ENCODE data around the gene SPACA9.

The SPACA9 gene

GRCh38 chr9:132863096-132863495 is 15.6 kb upstream of the SPACA9 start:
- no peak for DNase-seq

DNA sequence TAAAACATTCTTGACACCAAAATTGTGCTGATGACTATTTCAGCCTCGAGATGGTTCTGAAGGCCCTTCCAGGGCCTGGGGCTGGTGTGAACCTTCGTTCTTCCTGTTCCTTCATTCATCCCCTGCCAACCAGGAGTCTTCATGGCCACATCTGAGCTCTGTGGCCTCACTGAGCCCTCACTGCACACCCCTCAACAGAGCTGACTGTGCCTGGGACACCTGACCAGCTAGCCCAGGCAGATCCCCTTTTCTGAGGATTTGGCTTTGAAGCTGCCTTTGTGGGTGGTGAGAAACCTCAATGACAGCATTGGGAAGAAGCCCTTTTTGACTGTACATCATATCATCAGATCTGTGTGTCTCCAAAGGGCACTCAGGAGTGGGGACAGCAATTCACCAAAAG is 14.4 kb upstream of the SPACA9 start:
- no peak for DNase-seq

DNA sequence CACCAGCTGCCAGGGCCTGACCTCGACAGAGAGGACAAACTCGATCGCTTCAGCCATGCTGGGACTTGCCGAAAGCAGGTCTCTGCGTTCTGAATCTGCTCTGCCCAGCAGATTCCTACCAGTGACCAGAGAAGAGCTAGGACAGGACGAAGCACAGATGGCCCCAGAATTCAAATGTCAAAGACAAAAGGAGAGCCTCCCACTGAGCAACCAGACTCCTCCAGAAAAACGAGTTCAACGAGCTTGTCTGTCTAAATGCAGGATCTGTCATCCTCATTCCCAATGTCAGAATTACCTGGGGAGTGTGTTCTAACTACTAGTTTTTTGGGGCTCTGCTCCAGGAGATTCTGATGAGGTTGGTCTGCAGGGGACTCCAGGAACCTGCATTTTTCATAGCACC is 14.0 kb upstream of the SPACA9 start:
- no peak for DNase-seq

DNA sequence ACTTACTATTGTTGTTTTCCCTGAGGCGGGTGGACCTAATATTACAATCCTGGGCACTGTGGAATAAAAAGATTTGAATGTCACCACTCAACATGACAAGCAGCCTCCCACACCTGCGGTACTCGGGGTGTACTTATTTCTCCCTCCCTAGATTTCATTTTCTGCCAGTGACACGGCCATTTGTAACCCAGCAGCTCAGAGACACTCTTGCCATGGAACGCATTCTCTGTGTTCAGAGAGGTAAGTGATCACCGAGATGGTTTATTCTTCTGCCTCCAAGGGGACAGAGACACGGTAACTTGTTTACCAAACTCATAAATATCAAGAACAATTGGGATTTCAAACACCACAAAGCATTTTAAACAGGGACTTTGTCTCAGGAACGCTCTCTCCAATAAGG is 11.8 kb upstream of the SPACA9 start:
- DNase-seq: no peak

- DNase-seq: no peak
These were observed 9.4 kb upstream of the SPACA9 start for GRCh38 chr9:132869266-132869665.

DNA sequence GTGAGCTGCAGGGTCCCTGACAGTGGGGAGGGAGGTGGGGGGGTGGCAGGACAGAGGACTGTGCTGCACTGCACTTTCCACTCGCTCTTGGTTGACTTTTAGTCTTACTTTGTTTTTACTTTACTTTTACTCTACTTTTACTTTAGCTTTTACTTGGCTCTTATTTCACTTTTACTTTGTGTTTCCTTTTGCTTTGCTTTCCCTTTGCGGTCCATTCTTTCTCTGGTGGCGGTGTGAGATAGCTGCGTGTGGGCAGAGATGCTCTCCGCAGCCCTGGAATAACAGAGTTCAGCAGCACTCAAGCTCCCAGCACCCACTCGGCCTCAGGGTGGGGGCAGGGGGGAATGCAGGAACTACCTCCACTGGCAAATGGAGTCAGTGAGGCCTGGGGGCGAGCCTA is 5.3 kb upstream of the SPACA9 start:
- DNase-seq: no peak

GRCh38 chr9:132875159-132875558 is 3.5 kb upstream of the SPACA9 start:
- DNase-seq: no peak

DNA sequence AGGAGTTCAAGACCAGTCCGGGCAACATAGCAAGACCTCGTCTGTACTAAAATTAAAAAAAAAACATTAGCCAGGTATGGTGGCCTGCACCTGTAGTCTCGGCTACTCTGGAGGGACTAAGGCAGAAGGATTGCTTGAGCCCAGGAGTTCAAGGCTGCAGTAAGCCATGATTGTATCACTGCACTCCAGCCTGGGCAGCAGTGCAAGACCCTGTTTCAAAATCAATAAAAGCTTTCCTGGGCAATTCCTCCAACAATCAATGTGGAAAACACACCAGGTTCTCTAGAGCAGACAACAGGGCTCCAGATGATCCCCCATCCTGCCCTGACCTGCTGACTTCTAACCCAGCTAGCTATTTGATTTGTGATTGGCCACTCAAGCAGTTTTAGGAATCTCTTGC is 1.8 kb upstream of the SPACA9 start:
- DNase-seq: no peak

- DNase-seq: no peak
These were observed 1.3 kb upstream of the SPACA9 start for GRCh38 chr9:132877458-132877823.

DNA sequence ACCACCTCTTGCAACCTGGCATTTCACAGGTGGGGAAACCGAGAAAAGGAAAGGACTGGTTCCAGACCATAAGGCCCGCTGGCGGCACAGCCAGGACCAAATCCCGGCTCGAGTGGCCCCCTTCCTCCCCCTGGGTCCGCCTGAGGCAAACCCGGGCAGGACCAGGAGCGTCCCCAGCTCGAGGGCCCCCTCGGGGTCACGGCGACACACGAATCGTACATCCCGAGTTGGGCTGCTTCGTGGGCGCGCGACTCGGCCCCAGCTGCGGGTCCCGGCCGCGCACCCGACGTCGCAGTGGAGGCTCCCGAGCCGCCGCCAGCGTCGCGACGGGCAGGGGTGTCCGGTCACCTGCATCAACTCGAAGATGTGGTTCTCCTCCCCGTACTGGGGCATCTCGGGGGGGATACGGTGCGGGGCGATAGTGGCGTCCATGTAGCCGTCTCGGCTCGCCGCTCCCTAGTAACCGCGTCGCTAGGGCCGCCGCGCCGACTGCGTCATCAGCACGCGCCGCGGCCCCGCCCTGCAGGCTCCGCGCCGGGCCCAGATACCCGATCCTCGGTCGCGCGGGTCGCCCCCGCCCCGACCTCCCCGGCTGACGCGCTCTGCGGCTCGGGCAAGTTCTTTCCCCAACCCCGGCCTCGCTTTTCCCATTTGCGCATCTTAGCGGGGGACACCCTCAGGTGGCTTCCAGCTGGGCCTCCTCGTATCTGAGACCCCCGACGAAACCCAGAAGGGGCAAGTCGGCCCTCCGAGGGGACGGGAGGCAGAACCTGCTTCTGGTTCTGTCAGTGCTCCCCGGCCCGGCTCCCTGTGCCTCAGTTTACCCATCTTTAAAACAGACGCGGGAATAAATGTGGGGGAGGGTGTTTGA is 639 bp upstream of the SPACA9 start, which contains the start of gene AK8:
Gene AK8, minus strand, starts transcription at position 461 of the 871 bp plus-strand sequence. Its CDS starts 29 bp downstream, at position 432.
- peak; percentile 75 for DNase-seq

- DNase-seq: no peak
These were observed 992 bp downstream of the SPACA9 start for GRCh38 chr9:132879457-132880323.

DNA sequence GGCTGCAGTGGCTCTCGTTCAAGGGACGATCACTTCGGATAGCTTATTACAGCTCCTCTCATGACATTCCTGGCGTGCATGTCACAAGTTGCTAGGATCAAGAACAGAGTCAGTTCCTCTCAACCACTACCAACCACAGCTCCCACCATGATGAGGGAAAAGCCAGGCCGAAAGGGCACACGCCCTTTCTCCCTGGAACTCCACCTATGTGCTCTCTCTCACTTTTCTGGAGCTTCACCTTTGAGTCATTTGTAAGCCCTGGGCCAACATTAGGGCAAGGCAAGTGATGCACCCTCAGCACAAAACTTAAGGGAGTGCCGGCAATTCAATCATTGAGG is 1.6 kb downstream of the SPACA9 start:
- no peak for DNase-seq

GRCh38 chr9:132881826-132882225 is 3.1 kb downstream of the SPACA9 start:
- no peak for DNase-seq

GRCh38 chr9:132882616-132883015 is 3.9 kb downstream of the SPACA9 start:
- no peak for DNase-seq

- DNase-seq: no peak
These were observed 4.9 kb downstream of the SPACA9 start for GRCh38 chr9:132883349-132884294.

DNA sequence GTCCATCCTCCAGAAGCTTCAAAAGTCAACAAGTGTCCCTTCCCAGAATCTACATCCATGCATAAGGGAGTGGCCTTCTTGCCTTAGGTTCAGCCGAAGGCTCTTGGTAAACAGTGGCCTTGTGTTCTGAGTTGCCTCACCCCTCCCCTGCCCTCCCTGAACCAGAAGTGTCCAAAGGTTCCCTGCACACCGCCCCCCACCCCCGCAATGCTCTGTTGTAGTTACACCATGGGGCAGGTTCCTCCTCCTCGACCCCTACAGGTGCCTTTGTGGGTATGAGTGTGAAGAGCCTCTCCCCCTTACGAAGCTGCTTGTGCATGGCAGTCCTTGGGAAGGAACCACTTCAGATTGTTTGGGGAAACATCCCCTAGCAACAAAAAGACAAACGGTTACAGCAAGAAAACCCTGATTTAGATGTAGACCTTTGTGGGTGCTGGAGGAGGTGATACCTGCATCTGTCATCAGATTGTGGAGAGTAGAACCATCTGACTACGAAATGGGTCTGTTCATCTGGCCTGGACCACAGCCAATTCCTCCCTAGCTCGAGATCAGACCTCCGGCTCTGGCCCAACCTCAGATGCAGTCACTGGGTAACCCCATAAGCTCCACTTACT is 7.1 kb downstream of the SPACA9 start:
- no peak for DNase-seq

DNA sequence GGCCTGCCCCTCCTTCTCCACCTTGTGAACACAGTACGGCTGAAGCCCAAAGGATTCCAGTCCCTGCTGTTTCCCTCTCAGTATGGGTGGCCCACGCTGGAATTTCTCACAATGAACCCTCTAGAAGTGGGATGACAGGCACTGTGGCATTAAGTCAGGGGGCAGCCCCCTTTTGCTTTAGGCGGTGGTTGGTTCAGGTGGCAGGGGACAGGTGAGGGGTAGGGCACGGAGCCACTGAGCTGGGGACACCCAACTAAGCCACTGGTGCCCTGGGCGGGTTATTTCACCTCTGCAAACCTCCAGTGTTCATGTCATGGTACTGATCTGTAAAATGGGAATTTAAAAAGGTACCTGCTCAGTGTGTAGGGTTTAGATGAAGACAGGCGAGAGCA is 7.6 kb downstream of the SPACA9 start:
- no peak for DNase-seq

GRCh38 chr9:132887181-132888120 is 8.8 kb downstream of the SPACA9 start:
- no peak for DNase-seq

GRCh38 chr9:132888151-132888550 is 9.5 kb downstream of the SPACA9 start:
- no peak for DNase-seq

DNA sequence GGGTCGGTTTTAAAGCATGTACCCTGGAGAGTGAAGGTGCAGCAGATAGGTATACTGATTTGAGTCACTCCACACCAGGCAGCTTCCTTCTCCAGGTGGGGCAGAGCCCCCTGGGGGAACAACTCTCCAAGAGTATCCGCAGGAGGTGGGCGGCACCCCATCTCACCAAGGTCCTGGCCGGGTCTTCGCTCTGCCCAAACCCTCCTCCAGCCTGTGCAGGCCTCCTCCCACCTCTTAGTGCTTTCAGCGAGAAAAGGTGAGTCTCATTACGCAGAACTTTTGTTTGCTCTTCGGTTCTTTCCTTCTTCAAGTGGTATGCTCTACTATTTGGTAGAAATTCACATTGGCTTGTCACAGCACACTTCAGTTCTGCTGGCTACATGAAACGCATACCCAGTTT is 13.7 kb downstream of the SPACA9 start:
- DNase-seq: no peak

- DNase-seq: no peak
These were observed 15.6 kb downstream of the SPACA9 start for GRCh38 chr9:132894346-132894745.
